ENCODE results near the gene GALNT6.

DNA sequence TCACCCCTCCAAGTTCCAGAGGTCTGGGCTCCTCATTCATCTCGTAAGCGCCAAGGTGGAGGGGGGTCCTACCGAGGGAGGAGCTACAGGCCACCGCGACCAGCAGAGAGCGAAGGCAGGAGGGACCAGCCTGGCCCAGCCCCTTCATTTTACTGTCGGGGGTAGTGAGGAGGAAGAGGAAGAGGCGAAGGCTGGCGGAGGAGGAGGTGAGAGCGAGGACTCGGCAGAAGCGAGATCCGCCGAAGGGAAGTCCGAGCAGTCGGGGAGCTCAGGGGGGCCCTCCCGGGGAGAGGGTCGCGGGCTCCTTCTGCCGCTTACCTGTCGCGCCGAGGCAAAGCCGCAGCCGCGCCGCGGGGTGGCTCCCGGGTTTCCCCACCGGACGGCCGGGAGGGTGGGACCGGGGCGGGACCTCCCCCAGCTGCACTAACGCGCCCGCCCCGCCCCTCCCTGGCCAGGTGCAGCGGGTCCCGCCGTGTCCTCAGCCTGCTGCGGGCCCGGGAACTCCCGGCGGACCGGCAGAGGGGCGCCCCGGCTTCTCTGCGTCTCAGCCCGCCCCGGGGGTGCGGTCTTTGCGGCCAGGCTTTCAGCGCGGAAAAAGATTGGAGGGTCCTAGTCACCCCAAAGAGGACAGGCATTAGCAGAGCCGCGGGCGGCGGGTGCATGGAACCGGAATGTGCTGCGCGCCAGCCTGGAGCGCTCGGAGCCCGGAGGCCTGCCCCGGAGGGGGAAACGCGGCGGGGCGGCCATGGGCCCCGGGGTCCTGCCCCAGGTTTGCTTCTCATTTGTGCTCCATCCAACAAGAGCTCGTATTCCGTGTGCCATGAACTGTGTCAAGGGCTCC is at the start of gene GALNT6:
- TF ChIP-seq, protein P1, sequence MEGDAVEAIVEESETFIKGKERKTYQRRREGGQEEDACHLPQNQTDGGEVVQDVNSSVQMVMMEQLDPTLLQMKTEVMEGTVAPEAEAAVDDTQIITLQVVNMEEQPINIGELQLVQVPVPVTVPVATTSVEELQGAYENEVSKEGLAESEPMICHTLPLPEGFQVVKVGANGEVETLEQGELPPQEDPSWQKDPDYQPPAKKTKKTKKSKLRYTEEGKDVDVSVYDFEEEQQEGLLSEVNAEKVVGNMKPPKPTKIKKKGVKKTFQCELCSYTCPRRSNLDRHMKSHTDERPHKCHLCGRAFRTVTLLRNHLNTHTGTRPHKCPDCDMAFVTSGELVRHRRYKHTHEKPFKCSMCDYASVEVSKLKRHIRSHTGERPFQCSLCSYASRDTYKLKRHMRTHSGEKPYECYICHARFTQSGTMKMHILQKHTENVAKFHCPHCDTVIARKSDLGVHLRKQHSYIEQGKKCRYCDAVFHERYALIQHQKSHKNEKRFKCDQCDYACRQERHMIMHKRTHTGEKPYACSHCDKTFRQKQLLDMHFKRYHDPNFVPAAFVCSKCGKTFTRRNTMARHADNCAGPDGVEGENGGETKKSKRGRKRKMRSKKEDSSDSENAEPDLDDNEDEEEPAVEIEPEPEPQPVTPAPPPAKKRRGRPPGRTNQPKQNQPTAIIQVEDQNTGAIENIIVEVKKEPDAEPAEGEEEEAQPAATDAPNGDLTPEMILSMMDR (IDR thresholded peaks at IDR 0.05): no peak
- no peak for TF ChIP-seq POLR2A (IDR thresholded peaks at IDR 0.05)
